A673 (cell line): ENCODE data around the gene RELCH. TPM values are rescaled to one million over a fixed set of nuclear protein-coding genes. Genes with fewer than 3 reads are reported as not detected.

Experiments used
- BruUV-seq: library from RNA; stranded (reverse); fragments of 400-500 nt; replicated peaks from 2 replicates; lab custom pipeline; 2021; lab: Mats Ljungman, UMichigan
- CTCF ChIA-PET: fragments of 300-600 bp; sonication (Branson Sonifier 250); formaldehyde crosslinking; loops from one replicate; lab custom pipeline; 2022; ENCODE audit warnings: antibody characterized with exemption; lab: Charles Lee
- POLR2A ChIA-PET: fragments of 300-600 bp; sonication (Branson Sonifier 250); formaldehyde crosslinking; loops from one replicate; lab custom pipeline; 2022; ENCODE audit warnings: antibody characterized with exemption; ENCODE audit not compliant: low non-redundant PET; lab: Charles Lee
- DNase-seq: peaks from one replicate; pipeline ENCODE4 v3.0.0-alpha.2; 2015; ENCODE audit warnings: low spot score
- H3K27ac ChIP-seq: fragments of 200-600 bp; sonication (generic); 2 replicates; pipeline ENCODE4 v1.5.1; 2016; ENCODE audit warnings: mixed run types, low read depth, mild to moderate bottlenecking, mixed read lengths, antibody characterized with exemption, low read length; ENCODE audit not compliant: poor library complexity, severe bottlenecking
- H3K27me3 ChIP-seq: fragments of 200-600 bp; sonication (generic); replicated peaks from 2 replicates; pipeline ENCODE4 v1.6.1; 2017; ENCODE audit warnings: mixed run types, low read depth, mild to moderate bottlenecking, mixed read lengths, antibody characterized with exemption, low read length; ENCODE audit not compliant: insufficient read depth, poor library complexity
- H3K36me3 ChIP-seq: fragments of 200-600 bp; sonication (generic); 2 replicates; pipeline ENCODE4 v1.6.1; 2016; ENCODE audit warnings: mixed run types, mild to moderate bottlenecking, mixed read lengths, antibody characterized with exemption, low read length; ENCODE audit not compliant: insufficient read depth, poor library complexity, severe bottlenecking
- H3K4me1 ChIP-seq: fragments of 200-600 bp; sonication (generic); 2 replicates; pipeline ENCODE4 v1.6.1; 2017; ENCODE audit warnings: mixed run types, mild to moderate bottlenecking, mixed read lengths, antibody characterized with exemption, low read length; ENCODE audit not compliant: insufficient read depth, poor library complexity, severe bottlenecking
- H3K4me3 ChIP-seq: fragments of 200-600 bp; sonication (generic); 2 replicates; pipeline ENCODE4 v1.5.1; 2016; ENCODE audit warnings: low read depth, mixed run types, mild to moderate bottlenecking, mixed read lengths, low read length; ENCODE audit not compliant: poor library complexity, severe bottlenecking
- H3K9me3 ChIP-seq: fragments of 200-600 bp; sonication (generic); 2 replicates; pipeline ENCODE4 v1.6.1; 2016; ENCODE audit warnings: mixed run types, low read depth, mild to moderate bottlenecking, mixed read lengths, antibody characterized with exemption, low read length; ENCODE audit not compliant: poor library complexity, severe bottlenecking
- EZH2 ChIP-seq: fragments of 200-600 bp; sonication (generic); IDR thresholded peaks from 2 replicates; pipeline ENCODE4 v1.6.1; 2017; ENCODE audit warnings: borderline replicate concordance, low read depth, mild to moderate bottlenecking, mixed read lengths, antibody characterized with exemption, low read length; ENCODE audit not compliant: poor library complexity, severe bottlenecking
- intact Hi-C: fragments of 100-400 bp; cut with micrococcal nuclease; formaldehyde crosslinking; loops from one replicate; pipeline ENCODE4 v1.10.0; 2022; ENCODE audit not compliant: unreplicated experiment
- total RNA-seq: library from RNA; stranded (reverse); gene quantifications from 2 replicates; pipeline ENCODE4 v1.2.3, GENCODE V29; 2021
- TF ChIP-seq, protein P1 (sequence below): fragments of 300-800, 200-600 bp; sonication (generic); conservative IDR thresholded peaks from 2 replicates; pipeline ENCODE4 v1.5.1; 2017; ENCODE audit warnings: low read depth, mild to moderate bottlenecking, antibody characterized with exemption, low read length, moderate library complexity, mixed read lengths

The RELCH gene
- total RNA-seq, 1 experiment from 2014 or later = 29.2 TPM

DNA sequence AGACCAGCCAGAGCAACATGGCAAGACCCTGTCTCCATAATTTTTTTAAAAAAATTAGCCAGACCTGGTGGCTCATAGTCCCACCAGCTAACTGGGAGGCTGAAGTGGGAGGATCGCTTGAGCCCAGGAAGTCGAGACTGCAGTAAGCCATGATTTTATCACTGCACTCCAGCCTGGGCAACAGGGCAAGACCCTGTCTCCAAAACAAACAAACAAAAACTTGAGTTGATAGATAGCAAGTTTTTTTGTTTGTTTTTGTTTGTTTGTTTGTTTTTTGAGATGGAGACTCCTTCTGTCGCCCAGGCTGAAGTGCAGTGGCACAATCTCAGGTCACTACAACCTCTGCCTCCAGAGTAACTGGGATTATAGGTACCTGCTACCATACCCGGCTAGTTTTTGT is 18.8 kb downstream of the RELCH start:
- Histone ChIP-seq H3K27ac (no peak overlapping the region), H3K27me3 (no peaks in the 10 kb centered on the region), H3K36me3 (no peaks in the 10 kb centered on the region), H3K4me3 (no peak overlapping the region), H3K4me1 (no peaks in the 10 kb centered on the region), H3K9me3 (no peaks in the 10 kb centered on the region)
- TF ChIP-seq, protein P1, sequence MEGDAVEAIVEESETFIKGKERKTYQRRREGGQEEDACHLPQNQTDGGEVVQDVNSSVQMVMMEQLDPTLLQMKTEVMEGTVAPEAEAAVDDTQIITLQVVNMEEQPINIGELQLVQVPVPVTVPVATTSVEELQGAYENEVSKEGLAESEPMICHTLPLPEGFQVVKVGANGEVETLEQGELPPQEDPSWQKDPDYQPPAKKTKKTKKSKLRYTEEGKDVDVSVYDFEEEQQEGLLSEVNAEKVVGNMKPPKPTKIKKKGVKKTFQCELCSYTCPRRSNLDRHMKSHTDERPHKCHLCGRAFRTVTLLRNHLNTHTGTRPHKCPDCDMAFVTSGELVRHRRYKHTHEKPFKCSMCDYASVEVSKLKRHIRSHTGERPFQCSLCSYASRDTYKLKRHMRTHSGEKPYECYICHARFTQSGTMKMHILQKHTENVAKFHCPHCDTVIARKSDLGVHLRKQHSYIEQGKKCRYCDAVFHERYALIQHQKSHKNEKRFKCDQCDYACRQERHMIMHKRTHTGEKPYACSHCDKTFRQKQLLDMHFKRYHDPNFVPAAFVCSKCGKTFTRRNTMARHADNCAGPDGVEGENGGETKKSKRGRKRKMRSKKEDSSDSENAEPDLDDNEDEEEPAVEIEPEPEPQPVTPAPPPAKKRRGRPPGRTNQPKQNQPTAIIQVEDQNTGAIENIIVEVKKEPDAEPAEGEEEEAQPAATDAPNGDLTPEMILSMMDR = no peak
- TF ChIP-seq EZH2 = no peak
- CTCF ChIA-PET = no interaction called here
- BruUV-seq = no TSS peak
- intact Hi-C loops = no loop called here
- no peak for DNase-seq
- POLR2A ChIA-PET = no interaction called here

DNA sequence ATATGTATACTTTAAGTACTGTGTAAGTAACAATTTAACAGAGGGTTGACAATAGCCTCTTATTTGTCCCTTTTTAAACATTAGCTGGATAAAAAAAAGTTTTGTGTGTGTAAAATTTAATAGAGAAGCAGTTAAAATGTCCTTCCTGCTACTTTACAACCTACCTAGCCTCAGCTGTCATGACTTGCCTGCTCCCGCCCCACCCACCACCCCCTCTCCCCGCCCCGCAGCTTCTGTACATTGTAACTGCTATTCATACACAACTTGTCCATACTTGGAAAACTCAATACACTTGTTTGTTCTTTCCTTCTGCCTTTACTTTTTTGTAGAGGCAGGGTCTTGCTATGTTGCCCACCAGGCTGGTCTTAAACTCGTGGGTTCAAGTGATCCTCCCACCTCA is 19.5 kb downstream of the RELCH start:
- ChIA-PET POLR2A (no interaction called here), CTCF (no interaction called here)
- no TSS peak for BruUV-seq
- H3K36me3 ChIP-seq = no peaks in the 10 kb centered on the region
- TF ChIP-seq, protein P1 = no peak
- no peak for TF ChIP-seq EZH2
- H3K4me3 ChIP-seq = no peak overlapping the region
- no peak for DNase-seq
- H3K27me3 ChIP-seq = no peaks in the 10 kb centered on the region
- intact Hi-C loops = no loop called here
- H3K27ac ChIP-seq = no peak overlapping the region
- no peaks in the 10 kb centered on the region for H3K4me1 ChIP-seq
- no peaks in the 10 kb centered on the region for H3K9me3 ChIP-seq

DNA sequence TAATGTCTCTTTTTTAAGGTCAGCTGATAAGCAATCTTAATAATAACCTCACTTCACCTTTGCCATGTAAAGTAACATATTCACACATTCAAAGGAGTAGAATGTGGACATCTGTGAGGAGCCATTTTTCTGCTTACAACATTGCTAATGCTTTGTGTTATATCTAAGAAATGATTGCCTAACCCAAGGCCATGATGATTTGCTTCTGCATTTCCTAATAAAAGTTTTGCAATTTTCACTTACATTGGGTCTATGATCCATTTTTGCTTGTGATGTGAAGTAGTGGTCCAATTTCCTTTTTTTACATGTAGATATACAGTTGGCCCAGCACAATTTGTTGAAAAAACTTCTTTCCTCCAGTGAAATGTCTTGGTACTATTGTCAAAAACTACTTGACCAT is 22.0 kb downstream of the RELCH start:
- no TSS peak for BruUV-seq
- Histone ChIP-seq H3K4me3 (no peak overlapping the region), H3K27ac (no peak overlapping the region), H3K36me3 (peaks cover 4% of the 10 kb centered on the region), H3K4me1 (no peaks in the 10 kb centered on the region), H3K27me3 (no peaks in the 10 kb centered on the region), H3K9me3 (no peaks in the 10 kb centered on the region)
- ChIA-PET CTCF (no interaction called here), POLR2A (no interaction called here)
- DNase-seq = no peak
- intact Hi-C loops = no loop called here
- TF ChIP-seq, protein P1 = no peak
- TF ChIP-seq EZH2 = no peak
